HG03103 (cell line): Measurements from ENCODE around the gene UBD.
A peak's percentile ranks its signal among the peaks of the same experiment; 100 is the strongest.

Experiments
- ATAC-seq: cut with Tn5 transposase; IDR thresholded peaks from one replicate; pipeline ENCODE4 v1.9.1; 2021; ENCODE audit warnings: low read depth; ENCODE audit not compliant: unreplicated experiment

UBD gene

DNA sequence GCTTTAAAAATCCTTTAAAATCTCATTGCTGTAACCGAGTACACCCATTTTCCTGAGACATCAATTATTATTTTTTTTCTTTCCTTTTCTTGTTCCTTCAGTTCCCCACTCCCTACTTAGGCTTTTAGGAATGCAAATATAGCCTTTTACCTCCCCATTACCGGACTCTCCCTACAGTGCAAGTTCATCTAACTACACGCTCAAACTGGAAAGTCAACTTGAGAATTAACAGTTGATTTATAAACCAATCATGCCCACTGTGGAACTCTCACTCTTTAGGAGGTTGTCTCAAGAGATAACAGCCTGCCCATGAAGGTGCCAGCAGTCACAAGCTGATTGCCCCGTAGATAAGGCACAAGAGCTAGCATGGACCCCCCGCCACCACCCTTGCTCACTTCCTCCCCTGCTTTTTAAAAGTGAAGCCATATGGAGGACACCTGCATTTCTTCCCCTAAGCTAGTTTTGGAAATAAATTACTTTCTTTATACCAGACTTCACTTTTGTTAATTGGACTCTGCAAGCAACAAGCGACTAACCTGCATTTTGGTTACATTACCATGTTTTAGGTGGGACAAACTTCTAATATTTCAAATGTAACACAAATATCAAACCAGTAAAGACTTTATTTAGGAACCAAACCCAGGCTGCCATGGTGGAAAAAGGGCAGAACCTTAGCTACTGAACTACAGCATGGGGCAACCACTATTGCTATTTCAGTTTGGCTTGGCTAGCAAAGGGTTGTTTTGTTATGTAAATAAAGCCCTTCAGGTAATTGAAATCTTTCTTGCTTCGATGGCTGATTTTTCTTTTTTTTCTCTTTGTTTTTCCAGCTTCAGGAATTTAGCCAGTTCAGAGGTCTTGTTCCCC lies 34.9 kb downstream of the UBD start:
- ATAC-seq = no peak

DNA sequence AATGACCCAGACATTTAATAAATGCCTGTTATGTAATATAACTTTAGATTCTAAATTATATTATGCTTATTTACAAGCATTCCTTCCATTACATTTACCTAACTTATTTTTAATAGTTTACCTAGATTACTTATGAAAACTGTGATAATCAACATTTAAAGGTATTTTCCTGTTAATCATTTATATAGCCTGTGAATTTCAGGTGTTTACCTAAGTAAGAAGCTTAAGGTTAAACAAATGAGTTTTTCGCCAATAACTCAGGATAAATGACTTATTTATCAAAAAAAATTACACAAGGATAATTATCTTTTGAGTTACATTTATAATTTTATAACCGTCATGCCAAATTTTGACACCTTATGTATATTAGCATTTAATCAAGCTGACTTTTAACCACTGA lies 35.5 kb downstream of the UBD start:
- no peak for ATAC-seq

DNA sequence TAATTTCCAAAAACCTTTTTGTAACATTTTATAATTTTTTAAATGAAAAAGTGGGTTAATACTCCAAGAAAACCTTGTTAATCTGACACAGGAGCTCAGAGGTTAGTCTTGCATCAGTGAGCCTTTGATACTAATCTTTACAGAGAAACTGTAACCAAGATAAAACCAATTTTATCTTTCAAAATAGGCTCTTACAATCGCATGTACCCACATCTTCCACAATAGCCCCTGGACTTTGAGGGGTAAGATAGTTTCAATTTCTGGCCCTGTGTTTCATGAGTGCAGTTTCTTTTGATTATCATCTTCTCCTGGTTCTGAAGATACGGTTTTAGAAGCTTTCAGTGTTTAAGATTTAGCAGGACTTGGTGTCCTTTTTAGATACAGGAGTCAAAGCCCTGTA lies 37.3 kb downstream of the UBD start:
- ATAC-seq = no peak

DNA sequence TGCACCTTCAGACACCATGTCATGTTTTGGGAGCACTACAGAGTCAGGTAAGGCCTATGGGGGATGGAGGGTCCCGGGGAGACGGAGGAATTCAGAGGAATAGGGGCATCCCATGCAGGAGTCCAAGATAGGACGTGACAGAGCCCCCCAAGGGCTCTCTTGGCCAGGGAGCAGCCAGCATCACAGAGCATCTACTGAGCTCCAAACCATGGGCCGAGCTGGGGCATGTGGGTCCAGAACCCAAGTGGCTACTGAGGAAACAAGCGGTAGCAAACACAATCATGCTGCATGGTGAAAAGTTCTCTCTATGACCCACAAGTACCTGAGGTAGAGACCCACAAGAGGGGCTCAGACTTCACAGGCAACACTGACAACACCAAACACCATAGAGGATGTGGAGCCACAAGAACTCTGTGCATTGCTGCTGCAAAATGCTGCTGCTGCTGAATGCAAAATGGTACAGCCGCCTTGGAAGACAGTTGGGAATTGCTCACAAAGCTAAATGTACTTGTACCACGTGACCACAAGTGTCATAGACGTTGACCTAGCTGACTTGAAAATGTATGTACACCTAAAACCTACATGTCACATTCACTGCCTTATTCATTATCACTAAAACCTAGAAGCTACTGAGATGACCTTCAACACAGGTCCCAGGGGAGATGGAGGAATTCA lies 38.4 kb downstream of the UBD start:
- no peak for ATAC-seq

DNA sequence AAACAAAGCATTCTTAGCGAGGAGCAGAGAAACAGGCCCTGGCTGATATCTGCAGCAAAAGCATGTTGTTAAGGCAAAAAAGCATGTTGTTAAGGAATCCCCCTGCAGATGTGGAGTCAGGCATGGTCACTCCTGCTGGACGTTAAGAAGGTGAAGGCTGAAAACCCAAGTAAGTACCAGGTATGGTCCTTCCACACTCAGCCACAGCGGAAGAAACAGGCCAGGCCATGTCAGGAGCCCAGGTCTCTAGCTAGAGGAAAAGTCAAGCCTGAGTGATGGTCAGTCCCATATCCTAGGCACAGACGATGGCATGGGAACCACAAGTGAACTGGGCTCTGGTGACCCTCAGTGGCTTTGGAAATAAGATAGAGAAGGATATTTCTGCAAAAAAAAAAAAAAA lies 39.3 kb downstream of the UBD start:
- no peak for ATAC-seq

DNA sequence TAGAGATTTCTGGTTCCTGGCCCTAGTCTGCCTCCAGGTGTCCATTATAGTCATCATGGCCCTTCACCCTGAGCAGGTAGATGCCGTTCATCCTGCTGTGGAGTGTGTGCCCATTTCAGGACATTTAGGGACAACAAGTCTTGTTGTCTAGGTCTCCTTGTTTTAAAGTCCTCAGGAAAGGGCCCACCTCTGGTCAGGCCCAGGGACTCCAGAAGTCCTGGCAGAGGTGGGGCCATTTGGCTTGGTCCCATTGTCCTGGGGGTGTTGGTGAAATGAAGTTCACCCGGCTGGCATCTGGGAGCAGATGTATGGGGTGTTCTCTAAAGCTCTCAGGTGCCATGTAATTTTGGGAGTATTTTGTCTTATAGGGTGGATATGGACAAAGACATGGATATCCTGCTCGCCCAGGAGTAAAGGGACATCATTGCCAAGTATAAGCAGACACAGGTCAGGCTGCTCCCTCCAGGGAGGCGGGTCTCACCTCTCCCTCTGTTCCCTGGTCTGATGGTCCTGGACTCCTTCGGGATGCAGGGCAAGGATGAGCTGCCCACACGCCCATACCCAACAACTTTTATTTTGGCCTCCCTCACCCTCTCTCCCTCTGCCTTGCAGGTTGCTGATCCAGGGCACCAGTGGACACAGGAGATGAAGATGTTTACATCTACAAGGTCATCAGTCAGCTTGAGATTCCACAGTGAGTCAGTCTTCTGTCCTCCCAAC lies 40.1 kb downstream of the UBD start:
- ATAC-seq = no peak

DNA sequence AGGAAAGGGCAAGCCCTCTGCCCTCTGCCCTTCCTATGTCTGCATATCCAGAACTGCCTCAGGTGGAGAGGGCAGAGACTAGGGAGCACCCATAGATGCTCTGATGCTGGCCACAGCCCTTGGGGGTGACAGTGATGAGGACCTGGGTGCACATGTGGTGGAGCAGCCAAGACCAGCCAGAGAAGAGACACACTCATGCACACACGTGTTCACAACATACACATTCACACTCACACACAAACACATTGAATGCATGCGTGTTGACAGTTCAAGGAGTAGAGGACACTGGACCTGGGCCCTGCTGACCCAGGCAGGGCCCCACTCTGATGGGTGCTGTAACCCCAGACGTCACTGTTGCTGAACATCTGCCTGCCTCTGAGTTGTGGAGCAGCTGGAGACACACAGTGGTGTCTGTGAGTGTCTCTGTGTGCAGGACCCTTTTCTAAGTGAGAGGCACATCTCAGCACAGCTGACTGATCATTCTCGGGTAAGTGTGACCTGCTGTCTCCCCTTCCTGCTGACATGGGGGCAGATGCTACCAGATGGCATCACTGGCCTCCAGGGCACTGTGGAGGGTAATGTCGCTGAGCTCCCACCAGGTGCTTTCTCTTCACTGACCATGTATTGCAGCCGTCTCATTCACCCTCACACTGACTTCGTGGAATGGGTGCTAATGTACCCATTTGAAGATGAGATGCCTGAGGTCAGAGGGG lies 41.6 kb downstream of the UBD start:
- no peak for ATAC-seq

DNA sequence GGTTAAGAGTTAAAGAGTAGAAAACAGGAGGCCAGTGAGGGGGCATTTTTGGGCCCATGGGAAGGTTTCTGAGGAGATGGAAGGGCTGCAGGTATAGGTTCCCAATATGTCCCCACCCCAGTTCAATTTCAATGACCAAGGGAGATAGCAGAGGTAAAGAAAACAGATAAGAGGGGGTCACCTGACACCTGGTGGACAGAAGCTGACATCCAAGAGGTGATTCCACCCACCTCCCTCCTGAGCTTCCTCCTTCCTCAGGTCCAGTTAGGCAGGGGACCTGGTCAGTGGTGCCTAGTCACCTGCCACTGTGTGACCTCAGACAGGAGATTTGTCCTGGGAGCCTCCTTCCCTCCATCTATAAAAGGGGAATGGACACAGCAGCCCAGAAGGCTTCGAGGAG lies 42.3 kb downstream of the UBD start:
- ATAC-seq = no peak

DNA sequence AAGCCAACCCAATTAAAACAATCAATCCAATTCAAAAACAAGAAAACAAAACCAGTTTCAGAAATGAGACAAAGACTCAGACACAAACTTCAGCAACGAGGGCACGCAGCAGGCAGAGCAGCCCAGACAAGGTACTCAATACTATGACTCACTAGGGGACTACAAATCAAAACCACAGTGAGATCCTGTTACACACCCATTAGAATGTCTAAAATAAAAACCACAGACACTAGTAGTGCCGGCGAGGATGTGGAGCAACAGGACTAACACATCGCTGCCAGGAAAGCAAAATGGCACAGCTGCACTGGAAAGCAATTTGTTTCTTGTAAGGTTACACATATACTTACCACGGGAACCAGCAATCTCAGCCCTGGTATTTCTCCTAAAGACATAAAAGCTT lies 43.4 kb downstream of the UBD start:
- no peak for ATAC-seq

DNA sequence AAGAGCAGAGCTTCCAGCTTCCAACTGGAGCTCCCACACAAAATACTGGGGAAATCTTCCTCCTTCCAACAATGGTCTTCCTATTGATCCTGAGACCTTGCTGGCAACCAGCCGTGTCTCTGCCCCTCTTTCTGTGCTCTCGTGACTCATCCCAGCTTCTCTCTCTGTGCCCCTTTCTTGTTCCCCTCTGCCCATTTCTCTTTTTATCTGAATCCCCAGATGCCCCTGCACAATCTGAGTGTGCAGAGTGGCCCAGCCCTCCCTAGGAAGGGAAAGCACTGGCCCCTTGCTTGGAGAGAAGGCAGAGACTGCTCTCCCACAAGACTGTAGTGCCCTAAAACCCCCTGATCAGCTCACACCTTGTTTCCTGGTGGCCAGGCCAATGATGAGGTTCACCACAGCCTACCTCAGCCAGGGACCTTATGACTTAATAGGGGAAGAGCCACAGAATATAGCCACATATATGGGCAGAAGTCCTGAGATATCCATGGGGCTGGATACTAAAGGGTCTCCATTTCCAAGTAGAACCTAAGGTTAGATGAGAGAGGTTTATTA lies 48.7 kb downstream of the UBD start:
- ATAC-seq = no peak

DNA sequence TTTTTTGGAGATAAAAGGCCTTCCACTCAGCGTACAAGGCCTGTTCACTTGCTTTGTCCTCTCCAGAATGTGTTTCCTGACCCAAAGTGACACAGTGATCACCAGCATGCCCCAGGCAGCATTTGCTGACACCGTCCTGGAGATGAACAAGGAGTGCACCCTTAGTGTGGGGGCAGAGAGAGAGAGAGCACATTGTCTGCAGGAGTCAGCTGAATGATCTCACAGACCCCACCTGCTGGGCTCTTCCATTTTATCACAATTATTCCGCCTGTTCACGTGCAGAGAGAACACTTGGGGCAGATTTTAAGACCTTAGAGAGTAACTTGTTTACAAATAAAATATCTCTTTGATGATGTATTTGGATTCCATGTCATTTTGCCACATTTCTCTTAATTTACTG lies 49.3 kb downstream of the UBD start:
- ATAC-seq = no peak

DNA sequence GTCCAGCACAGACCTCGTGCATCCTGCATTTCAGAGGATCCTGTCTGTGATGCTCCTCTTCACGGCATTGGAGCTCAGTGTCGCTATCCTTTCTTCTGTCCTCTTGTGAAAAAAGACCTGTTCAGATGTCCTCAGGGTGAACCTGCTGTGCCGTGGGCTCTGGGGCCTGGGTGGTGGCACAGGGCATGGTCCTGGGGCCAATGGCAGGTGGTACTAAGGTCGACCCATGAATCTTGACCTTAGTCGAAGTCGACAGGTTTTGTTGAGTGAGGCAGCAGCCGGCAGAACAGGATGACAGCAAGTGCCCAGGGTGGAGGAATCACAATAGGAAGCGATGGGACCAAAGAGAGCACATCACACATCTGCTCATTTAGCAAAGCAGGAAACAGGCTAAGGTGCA lies 49.8 kb downstream of the UBD start:
- no peak for ATAC-seq

DNA sequence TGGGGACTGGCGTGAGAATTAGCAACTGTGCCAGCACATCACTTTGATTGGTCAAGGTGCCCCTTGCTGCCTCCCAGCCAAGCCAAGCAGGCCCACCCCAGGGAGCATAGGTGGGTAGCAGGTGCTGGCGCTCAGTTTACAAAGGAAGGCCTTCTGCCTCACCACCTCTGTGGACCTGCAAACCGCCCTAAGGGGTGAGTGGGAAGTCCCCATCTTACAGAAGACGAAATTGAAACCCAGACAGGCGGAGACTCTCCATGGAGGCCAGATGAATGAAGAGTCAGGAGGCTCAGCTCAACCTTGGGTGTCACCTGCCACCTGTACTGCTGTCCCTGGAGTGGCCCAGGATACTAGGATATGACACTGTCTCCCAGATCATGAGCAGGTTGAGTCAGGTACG lies 50.3 kb downstream of the UBD start:
- ATAC-seq = peak; percentile 61

DNA sequence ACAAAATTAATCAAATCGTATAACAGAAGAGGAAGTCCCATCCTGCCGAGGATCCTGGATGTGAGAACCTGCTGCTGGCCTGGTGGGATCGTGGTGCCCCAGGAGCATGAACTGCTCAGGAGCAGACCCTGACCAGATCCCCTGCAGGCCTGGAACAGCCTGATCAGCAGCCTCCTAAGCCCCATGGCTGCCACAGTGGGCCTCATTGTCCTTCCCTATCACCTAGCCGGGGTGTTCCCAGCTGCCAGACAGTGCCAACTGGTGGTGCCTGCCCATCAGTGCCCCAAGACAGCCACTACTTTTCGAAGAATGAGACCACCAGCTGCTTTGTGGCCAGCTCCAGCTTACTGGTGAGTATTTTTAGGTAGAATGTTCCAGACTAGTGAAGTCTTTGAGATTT lies 52.2 kb downstream of the UBD start:
- no peak for ATAC-seq

DNA sequence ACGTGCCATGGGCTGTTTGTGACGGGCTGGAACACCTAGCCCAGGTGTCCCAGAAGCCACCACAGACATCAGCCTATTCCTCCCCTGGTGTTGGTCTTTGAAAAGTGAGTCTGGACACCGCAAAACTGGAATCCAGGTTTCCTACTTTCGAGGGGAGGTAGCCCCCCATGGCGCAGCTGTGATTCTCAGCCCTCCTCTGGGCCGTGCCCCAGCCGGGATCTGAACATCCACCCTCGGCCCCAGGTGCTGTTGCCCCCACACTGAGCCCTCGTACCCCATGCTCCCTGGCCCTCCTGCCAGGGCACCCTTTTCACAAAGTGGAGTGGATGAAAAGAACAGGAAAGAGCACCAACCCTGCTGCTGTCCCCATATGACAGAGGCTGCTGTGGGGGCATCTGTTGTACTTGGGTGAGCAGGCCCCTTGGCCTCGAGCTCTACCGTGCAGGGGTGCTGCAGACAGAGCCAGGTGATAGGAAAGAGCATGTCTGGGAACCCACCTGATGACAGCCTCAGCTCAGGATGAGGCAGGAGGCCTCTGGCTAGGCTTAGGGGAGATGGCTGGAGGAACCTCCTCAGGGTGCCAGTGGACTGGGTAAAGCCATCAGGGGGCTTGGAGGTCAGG lies 53.0 kb downstream of the UBD start:
- ATAC-seq = no peak

DNA sequence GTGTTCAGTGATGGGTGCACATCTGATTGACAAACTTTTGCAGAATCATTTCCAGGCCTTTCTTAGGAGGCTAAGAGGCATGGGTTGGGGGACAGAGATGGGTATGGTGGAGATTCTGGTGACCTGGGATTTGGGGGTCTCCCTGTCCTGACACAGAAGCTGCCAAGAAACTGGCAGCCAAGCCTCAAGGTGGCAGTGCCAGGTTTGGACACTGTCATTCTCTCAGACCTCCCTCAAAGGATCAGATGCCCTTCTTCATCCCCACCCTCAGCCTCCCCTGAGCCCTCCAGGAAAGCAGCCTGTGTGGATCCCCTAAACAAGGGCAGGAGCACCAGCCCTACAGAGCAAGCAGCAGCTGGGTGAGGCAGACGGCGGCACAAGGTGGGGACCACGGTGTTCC lies 53.7 kb downstream of the UBD start:
- no peak for ATAC-seq
